Brain microvascular endothelial cell (primary cell): ENCODE results near the gene SLC44A3.

ENCODE experiments used
- DNase-seq: peaks from one replicate; pipeline ENCODE4 v3.0.0-alpha.2; 2020
- H3K27ac ChIP-seq: fragments of 250-450 bp; sonication (Bioruptor Pico); 2 replicates; pipeline ENCODE4 v1.5.1; 2020; ENCODE audit warnings: mild to moderate bottlenecking, moderate library complexity
- H3K27me3 ChIP-seq: fragments of 250-450 bp; sonication (Bioruptor Pico); replicated peaks from 2 replicates; pipeline ENCODE4 v1.5.1; 2020; ENCODE audit warnings: mild to moderate bottlenecking
- H3K36me3 ChIP-seq: fragments of 250-450 bp; sonication (Bioruptor Pico); replicated peaks from 2 replicates; pipeline ENCODE4 v1.5.1; 2020; ENCODE audit warnings: mild to moderate bottlenecking
- H3K4me3 ChIP-seq: 2 replicates; pipeline ENCODE4 v1.5.1; 2011; ENCODE audit warnings: low read depth, mild to moderate bottlenecking, control low read depth, low read length, moderate library complexity
- CTCF ChIP-seq: IDR thresholded peaks from 2 replicates; pipeline ENCODE4 v1.5.1; 2011; ENCODE audit warnings: low read depth, mild to moderate bottlenecking, moderate library complexity, low read length, control low read depth, inconsistent platforms; ENCODE audit errors: missing control alignments
- in situ Hi-C: cut with HindIII; loops from 2 replicates; pipeline ENCODE4 v1.10.0; 2017; ENCODE audit warnings: low sequenced_read_pairs, low pct_ligation_motif_present

Gene SLC44A3

GRCh38 chr1:94912263-94913184, 92.4 kb downstream of the SLC44A3 start:
- no peak for DNase-seq
- Histone ChIP-seq H3K4me3 (no peak overlapping the region), H3K27me3 (no peaks in the 10 kb centered on the region), H3K36me3 (no peaks in the 10 kb centered on the region), H3K27ac (no peak overlapping the region)
- in situ Hi-C loops: no loop called here
- TF ChIP-seq CTCF: no peak

GRCh38 chr1:94917251-94917650, 97.1 kb downstream of the SLC44A3 start:
- Histone ChIP-seq H3K4me3 (no peak overlapping the region), H3K27me3 (no peaks in the 10 kb centered on the region), H3K36me3 (no peaks in the 10 kb centered on the region), H3K27ac (no peak overlapping the region)
- no peak for DNase-seq
- TF ChIP-seq CTCF: no peak
- in situ Hi-C loops: no loop called here

GRCh38 chr1:94919241-94920030, 99.3 kb downstream of the SLC44A3 start:
- no peak for DNase-seq
- no peak for TF ChIP-seq CTCF
- Histone ChIP-seq H3K27ac (no peak overlapping the region), H3K36me3 (no peaks in the 10 kb centered on the region), H3K27me3 (no peaks in the 10 kb centered on the region), H3K4me3 (no peak overlapping the region)
- in situ Hi-C loops: no loop called here

- Histone ChIP-seq H3K36me3 (no peaks in the 10 kb centered on the region), H3K27me3 (no peaks in the 10 kb centered on the region), H3K4me3 (no peak overlapping the region), H3K27ac (no peak overlapping the region)
- DNase-seq: peak; percentile 25
- TF ChIP-seq CTCF: no peak
- in situ Hi-C loops: no loop called here
Measured at GRCh38 chr1:94920061-94920460, 99.9 kb downstream of the SLC44A3 start.

GRCh38 chr1:94921977-94922376, 101.8 kb downstream of the SLC44A3 start:
- Histone ChIP-seq H3K27me3 (no peaks in the 10 kb centered on the region), H3K36me3 (no peaks in the 10 kb centered on the region), H3K27ac (no peak overlapping the region), H3K4me3 (no peak overlapping the region)
- in situ Hi-C loops: no loop called here
- TF ChIP-seq CTCF: no peak
- no peak for DNase-seq
